Mammary epithelial cell (primary cell): ENCODE results near the gene CCDC112.

ENCODE experiments used
- CTCF ChIP-seq, 2 donors: IDR thresholded peaks in 1 of 2; conservative IDR thresholded peaks in 1 of 2; 2 replicates each; pipeline ENCODE4 v1.5.1; 2011 to 2012; ENCODE audit warnings: inconsistent platforms in 2 of 2, low read length in 2 of 2, mild to moderate bottlenecking in 2 of 2, control low read depth in 1 of 2, low read depth in 1 of 2; ENCODE audit not compliant: insufficient read depth in 1 of 2; ENCODE audit errors: extremely low read depth in 1 of 2
- EZH2 ChIP-seq: IDR thresholded peaks from 2 replicates; pipeline ENCODE4 v1.6.1; 2012; ENCODE audit warnings: low read length, inconsistent platforms, borderline replicate concordance

DNA sequence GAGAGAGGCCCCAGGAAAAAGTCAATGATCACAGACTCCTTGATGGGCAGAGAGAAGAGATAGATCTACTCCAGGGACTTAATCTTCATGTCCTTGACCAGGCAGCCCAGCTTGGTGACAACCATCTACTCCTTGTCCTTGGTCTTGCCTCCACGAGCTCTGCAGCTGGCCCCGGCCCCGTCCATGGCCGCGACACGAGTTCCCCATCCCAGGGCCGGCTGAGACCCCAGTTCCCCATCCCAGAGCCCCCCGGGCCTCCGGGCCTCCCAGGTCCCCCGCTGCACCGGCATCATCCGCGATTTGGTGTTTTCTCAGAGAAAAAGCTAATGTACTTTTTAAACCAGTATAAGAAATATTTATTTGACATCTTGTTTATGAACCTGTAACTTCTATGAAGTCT lies 31.2 kb downstream of the CCDC112 start:
- TF ChIP-seq CTCF (conservative IDR thresholded peaks at IDR 0.05 in 1 of 2, IDR thresholded peaks at IDR 0.05 in 1 of 2; ENCODE audit: extremely low read depth in 1 of 2, insufficient read depth in 1 of 2, low read depth in 1 of 2, low read length in 2 of 2): no peak
- no peak for TF ChIP-seq EZH2
